ENCODE data around the gene ARIH1.
"Not testable (repeated sequence)": the region's sequence is repeated elsewhere in the genome, so short reads cannot be mapped to it uniquely, and the experiment has no call there.

Gene ARIH1, protein sequence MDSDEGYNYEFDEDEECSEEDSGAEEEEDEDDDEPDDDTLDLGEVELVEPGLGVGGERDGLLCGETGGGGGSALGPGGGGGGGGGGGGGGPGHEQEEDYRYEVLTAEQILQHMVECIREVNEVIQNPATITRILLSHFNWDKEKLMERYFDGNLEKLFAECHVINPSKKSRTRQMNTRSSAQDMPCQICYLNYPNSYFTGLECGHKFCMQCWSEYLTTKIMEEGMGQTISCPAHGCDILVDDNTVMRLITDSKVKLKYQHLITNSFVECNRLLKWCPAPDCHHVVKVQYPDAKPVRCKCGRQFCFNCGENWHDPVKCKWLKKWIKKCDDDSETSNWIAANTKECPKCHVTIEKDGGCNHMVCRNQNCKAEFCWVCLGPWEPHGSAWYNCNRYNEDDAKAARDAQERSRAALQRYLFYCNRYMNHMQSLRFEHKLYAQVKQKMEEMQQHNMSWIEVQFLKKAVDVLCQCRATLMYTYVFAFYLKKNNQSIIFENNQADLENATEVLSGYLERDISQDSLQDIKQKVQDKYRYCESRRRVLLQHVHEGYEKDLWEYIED

DNA sequence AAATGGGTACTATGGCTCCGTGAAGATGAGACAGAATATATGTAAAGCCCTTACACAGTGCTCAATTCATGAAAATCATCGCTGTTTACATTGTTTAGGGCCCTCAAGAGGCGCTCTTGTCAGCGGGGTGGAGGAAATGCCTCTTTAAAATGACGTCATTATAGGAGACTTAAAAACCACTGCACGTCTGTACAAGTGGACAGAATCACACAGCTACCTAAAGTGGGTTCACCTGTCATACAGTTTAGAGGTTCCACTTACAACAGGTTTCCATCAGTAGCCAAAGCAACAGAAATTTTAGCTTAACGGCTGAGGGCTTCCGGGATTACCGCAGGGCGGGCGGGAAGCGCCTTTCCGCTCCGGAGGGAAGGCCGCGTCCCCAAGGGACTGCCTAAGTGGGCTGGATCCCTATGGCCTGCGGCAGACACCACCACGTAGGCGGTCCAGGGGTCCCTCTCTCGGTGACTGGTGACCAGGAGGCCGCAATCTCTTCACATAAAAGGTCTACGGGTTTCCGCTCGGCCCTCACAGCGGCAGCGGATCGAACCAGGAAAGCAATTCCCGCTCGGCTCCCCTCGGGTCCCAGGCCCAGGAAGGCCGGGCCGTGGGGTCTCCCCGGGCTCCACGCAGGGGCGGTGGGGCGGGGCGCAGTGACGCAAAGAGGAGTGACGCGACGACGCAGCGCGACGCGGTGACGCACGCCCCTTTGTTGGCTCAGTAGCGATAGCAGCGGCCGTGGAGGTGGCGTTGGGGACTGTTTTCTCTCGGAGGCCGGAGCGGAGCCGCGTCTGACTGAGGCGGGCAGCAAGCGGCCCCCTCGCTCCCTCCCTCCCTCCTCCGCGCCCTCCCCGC, at the start of gene ARIH1:
Gene ARIH1 (plus strand): TSS at position 717 of the 852 bp plus-strand sequence. CDS start 310 bp downstream, outside the sequence.
- peak; percentile 93 for DNase-seq (ENCODE audit: low read depth in 2 of 2)

DNA sequence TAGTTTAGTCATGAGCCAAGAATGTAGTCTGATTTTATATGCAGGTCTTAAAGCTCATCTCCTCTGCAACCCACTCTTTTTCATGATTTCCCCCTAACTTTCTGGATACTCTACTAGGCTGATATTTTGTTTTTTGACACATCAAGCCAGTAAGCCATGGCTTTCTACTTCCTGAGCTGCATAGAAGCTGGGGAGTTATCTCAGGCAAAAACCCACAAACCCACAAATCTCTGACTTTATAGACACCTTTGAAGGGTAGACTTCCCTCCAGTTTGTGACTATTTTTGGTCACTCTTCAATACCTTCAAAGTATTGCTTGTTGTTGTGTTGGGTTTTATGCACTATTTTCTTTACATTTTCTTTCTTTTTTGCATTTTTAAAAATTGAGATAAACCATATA, 47.4 kb upstream of the ARIH1 start:
- no peak for DNase-seq (ENCODE audit: low read depth in 2 of 2)

DNA sequence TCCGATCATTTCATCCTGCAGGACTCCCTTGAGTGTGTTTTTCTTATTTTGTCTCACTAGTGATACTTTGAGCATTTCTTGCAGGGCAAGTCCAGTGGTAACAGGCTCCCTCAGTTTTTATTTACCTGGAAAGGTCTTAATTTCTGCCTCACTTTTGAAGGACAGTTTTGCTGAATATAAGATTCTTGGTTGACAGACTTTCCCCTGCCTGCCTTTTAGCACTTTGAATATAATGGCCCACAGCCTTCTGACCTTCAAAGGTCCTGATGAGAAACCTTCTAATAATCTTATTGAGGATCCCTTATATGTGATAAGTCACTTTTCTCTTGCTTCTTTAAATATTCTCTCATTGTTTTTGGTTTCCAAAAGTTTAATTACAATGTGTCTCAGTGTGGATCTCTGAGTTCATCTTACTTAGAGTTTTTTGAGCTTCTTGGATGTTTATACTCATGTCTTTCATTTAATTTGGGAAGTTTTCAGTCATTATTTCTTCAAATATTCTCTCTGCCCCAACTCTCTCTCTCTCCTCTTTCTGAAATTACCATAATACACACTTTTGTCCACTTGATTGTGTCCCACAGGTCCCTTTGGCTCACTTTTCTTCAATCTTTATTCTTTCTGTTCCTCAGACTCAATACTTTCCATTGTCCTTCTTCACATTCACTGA, 36.3 kb upstream of the ARIH1 start:
- DNase-seq (ENCODE audit: low read depth in 2 of 2) = no peak

DNA sequence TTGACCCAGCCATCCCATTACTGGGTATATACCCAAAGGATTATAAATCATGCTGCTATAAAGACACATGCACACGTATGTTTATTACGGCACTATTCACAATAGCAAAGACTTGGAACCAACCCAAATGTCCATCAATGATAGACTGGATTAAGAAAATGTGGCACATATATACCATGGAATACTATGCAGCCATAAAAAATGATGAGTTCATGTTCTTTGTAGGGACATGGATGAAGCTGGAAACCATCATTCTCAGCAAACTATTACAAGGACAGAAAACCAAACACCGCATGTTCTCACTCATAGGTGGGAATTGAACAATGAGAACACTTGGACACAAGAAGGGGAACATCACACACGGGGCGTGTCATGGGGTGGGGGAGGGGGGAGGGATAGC, 31.3 kb upstream of the ARIH1 start:
- not testable (repeated sequence) for DNase-seq (ENCODE audit: low read depth in 2 of 2)

DNA sequence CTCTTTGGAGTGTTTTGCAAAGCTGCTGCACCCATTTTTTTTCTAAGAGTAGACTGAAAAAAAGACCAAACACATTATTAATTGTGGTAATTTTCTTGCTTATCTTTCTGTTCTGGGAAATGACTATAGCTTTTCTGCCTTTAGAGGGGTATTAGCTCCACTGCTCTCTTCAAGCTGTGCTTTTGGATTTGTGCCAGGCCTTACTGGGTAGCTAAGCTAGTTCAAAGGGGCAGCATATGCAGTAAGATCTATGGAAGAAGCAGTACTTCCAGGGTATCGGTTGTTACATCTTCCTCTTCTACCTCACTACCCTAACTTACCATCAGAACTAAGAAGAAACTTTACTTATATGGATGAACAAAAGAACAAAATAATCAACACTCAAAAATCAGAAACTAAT, 28.7 kb upstream of the ARIH1 start:
- DNase-seq (ENCODE audit: low read depth in 2 of 2) = no peak

DNA sequence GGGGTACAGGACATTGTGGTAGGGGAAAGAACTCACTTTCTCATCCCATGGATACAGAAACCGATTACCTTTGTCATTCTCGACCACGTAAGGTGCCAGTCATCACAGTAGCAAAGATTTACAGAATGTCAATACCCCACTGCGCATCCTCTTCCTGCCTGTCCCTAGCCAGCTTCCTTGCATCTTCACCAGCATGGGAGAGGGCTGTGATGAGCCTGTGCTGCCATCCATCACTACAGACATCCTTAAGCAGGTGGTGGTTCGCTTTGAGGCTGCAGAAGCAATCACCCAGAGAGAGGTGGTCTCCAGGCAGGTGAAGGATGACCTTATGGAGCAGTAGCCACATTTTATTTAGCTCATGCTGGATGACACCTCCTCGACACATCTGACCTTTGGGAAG, 23.3 kb upstream of the ARIH1 start:
- DNase-seq (ENCODE audit: low read depth in 2 of 2) = no peak

DNA sequence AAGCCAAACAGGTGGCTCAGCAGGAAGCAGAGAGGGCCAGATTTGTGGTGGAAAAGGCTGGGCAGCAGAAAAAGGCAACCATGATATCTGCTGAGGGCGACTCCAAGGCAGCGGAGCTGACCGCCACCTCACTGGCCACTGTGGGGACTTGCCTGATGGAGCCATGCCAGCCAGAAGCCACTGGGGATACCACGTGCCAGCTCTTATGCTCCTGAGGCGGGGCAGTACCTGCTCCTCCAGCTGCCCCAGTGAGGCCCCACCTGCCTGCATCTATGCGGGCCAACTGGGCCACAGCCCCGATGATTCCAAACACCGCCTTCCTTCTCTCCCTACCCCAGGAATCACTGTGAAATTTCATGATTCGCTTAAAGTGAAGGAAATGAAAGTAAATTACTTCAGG, 22.9 kb upstream of the ARIH1 start:
- DNase-seq (ENCODE audit: low read depth in 2 of 2) = no peak

DNA sequence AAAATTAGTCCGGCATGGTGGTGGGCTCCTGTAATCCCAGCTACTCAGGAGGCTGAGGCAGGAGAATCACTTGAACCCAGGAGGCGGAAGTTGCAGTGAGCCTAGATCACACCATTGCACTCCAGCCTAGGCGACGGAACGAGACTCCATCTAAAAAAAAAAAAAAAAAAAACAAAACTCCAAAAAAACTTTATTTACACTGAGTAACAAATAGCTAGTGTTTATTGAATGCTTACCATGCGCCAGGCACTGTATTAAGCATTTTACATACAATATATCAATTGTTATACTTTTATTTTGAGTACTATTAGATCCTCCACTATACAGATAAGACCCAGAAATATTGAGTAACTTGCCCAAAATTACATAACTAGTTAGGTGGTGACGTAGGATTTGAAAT, 17.4 kb upstream of the ARIH1 start:
- DNase-seq (ENCODE audit: low read depth in 2 of 2) = no peak

DNA sequence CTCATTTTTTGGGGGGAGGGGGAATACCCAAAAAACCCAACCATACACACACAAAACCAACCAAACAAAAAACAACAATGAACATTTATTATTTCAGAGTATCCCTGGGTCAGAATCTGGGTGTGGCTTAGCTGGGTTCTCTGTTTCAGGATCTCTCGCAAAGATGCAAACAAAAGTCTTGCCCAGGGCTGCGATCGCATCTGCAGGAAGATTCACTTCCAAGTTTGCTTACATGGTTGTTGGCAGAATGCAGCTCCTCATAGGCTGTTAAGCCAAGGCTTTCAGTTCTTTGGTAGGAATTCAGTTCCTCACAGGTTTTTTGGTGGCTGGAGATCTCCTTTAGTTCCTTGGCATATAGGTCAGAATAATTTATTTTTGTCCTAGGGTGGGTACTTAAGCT, 13.7 kb upstream of the ARIH1 start:
- DNase-seq (ENCODE audit: low read depth in 2 of 2) = no peak

DNA sequence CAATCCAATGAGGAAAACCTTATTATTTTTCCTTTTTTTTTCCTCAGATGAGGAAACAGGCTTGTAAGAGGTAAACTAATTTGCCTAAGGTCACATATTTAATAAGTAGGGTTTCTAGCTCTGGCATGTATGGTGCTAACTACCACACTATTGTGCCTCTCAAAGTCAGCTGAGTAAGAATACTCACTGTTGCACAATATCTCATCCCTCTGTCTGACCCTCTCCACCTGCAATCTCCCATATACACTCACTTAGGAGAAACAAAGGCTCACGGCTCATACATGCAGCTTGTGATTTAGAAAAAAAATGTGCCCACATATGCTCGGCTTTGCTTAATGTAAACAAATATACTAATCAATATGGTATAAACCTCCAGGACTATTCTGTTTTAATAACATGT, 10.4 kb upstream of the ARIH1 start:
- no peak for DNase-seq (ENCODE audit: low read depth in 2 of 2)

DNA sequence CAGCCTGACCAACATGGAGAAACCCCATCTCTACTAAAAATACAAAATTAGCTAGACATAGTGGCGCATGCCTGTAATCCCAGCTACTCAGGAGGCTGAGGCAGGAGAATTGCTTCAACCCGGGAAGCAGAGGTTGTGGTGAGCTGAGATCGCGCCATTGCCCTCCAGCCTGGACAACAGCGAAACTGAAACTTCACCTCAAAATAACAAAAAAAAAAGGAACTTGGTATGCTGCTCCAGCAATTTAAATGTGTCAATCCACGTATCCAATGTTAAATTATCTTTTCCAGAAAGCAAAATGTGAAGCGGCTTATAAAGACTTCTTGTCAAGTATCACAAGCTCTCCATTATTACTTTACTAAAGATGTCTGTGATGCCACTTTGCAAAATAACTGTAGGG, 9.9 kb upstream of the ARIH1 start:
- no peak for DNase-seq (ENCODE audit: low read depth in 2 of 2)

DNA sequence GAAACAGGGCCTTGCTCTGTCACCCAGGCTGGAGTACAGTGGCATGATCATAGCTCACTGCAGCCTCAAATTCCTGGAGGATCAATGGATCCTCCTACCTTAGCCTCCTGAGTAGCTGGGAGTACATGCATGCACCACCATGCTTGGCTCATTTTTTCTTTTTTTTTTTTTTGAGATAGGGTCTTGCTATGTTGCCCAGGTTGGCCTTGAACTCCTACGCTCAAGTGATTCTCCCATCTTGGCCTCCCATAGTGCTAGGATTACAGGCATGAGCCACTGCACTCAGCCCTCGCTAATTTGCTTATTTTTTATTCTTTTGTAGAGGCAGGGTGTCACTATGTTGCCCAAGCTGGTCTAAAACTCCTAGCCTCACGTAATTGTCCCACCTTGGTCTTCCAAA, 6.0 kb upstream of the ARIH1 start:
- DNase-seq (ENCODE audit: low read depth in 2 of 2) = no peak

DNA sequence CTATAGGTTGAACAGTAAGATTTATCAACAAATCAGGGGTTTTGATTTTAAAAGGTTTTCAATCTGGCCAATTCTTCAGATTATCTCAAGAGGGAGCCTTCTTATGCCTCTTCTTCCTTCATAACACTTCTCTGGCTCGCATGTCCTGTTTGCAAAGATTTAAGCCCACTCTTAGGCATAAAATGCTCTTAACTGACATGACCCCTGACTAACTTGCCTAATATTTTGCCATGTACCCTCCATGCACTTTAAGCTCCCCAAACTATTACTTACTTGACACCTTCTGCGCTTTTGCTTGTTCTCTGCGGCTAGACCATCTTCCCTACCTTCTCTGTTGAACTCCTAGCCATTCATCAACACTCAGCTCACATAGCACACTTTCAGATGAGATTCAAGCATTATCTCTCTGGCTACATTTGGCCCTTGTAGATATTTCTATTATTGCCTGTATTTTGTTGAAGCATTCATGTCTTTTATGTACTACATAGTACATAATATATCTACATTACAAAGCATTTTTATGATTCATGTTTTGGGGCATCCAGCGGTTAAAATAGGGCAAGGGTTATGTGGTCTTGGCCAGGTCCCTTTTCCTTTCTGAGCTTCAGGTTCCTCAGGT, 1.0 kb upstream of the ARIH1 start:
- no peak for DNase-seq (ENCODE audit: low read depth in 2 of 2)

DNA sequence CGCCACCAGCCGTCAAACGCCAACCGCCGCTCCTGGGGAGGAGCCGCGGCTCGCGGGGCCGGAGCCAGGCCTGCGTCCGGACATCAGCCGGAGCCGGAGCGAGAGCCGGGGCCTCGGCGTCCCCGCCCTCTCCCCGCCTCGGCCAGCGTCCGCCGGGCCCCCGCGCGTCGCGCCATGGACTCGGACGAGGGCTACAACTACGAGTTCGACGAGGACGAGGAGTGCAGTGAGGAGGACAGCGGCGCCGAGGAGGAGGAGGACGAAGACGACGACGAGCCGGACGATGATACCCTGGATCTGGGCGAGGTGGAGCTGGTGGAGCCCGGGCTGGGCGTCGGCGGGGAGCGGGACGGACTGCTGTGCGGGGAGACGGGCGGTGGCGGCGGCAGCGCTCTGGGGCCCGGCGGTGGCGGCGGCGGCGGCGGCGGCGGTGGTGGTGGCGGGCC, 359 bp downstream of the ARIH1 start:
- peak; percentile 6 to 8 for DNase-seq (ENCODE audit: low read depth in 2 of 2)

DNA sequence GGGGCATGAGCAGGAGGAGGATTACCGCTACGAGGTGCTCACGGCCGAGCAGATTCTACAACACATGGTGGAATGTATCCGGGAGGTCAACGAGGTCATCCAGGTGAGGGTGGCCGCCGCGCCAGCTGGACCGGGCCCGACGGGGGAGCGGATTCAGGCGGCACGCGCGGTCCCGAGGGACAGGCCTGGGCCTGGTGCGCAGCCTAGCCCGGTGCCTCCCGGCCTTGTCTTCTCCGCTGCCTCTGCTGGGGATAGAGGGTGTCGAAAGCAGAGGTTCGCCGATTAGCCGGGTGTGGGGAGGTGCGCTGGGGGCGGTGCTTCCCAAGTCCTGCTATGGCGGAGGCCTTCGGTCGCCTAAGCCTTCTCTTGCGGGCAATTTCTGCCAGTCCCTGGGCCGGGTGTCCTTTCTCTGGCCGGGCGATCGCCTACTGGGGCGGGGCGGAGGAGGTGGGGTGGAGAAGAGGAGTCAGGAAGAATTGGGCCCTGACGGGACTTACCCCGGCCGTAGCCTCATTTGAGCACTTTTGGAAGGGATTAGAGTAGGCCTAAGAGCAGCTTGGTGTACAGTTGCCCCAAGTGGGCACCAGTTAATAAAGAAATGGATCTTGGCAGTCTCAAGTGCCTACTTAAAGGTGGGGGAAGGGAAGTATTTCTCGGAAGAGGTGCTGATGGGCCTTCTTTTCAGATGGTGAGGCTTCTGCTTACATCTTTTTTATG, 940 bp downstream of the ARIH1 start:
- peak; percentile 57 to 64 for DNase-seq (ENCODE audit: low read depth in 2 of 2)

DNA sequence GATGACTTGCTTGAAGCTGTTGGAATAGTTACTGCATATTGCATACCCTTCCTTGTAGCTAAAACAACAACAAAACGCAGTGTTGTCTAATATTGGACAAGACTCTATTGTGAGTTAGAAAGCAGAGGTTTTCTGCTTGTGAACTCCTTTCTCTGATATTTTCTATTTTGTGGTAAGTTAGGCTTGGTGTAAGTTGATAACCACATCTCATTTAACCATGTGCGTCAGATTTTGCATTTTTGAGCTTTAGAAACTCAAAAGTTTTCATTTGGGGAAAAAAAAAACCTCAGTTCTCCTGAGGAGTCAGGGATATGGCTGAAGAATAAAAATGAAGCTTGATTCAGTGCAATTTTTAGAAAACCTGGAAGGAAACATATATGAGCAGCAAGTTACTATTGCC, 1.5 kb downstream of the ARIH1 start:
- no peak for DNase-seq (ENCODE audit: low read depth in 2 of 2)

DNA sequence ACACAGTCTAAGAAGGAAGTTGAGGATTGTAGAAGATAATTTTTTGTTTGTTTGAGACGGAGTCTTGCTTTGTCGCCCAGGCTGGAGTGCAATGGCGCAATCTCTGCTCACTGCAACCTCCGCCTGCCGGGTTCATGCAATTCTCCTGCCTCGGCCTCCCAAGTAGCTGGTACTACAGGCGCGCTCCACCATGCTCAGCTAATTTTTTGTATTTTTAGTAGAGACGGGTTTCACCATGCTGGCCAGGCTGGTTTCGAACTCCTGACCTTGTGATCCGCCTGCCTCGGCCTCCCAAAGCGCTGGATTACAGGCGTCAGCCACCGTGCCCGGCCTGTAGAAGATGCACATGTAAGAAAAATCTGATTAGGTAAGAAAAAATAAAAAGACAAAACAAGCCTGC, 2.2 kb downstream of the ARIH1 start:
- DNase-seq (ENCODE audit: low read depth in 2 of 2) = not testable (repeated sequence)

DNA sequence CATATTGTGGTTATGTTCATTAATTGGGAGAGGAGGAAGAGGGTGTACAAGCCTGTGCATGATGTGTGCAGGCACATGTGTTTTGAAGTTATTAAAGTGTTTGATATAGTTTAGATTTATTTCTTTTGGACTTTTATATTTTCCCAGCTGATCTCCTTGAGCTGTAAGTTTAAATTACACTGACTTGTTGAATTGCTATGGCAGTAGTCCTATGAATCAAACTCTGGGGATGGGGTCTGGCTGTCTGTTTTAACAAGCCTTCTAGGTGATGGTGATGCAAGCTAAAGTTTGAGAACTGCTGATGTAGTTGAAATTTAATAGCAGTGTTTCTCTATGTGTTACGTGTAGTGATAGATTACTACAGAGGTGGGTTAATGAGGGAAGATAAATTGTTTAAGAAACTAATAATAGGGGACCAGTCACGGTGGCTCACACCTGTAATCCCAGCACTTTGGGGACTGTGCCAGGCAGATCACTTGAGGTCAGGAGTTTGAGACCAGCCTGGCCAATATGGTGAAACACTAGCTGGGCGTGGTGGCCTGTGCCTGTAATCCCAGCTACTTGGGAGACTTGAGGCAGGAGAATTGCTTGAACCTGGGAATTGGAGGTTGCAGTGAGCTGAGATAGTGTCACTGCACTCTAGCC, 7.0 kb downstream of the ARIH1 start:
- no peak for DNase-seq (ENCODE audit: low read depth in 2 of 2)

DNA sequence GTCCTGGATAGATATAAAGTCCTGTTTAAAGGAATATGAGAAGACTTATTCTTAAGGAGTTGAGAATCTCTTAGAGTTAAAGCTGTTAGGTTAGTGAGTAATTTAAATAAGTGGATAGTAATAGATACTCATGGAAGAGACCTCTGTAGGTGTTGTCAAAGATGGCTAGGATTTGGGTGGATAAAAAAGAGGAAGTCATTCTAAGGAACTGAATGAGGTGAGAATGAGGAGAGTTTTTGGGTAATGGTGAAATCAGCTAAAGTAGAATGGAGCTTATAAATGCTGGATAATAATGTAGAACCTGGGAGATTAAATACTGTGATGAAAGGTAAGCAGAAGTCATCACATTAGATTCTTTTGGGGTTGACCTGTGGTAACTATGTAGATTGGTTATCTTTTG, 8.1 kb downstream of the ARIH1 start:
- no peak for DNase-seq (ENCODE audit: low read depth in 2 of 2)

DNA sequence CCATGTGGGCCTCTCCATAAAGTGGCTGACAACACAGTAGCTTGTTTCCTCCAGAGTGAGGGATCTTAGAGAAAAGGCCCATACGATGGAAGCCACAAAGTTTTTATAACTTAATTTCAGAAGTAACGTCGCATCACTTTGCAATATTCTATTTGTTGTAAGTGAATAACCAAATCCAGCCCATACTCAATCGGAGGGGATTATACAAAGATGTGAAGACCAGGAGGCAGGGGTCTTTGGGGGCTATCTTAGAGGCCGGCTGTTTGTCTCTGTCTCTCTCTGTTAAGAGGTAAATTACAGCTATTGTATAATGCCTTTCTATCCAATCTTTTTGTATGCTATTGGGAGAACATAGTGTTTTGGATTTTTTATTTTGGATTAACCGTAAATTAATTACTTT, 9.1 kb downstream of the ARIH1 start:
- DNase-seq (ENCODE audit: low read depth in 2 of 2) = no peak

DNA sequence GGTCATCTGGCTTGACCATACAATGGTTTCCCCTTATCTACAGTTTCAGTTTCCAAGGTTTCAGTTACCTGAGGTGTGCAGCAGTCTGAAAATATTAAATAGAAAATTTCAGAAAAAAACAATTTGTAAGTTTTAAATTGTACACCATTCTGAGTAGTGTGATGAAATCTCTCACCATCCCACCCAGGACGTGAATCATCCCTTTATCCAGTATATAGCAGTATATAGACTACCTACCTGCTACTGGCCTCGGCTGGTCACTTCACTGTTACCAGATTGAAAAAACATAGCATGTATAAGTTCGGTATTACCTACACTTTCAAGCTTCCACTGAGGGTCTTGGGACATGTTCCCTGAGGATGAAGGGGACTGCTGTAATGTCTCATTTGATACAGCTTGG, 12.0 kb downstream of the ARIH1 start:
- no peak for DNase-seq (ENCODE audit: low read depth in 2 of 2)

All from stimulated activated CD8-positive, alpha-beta memory T cell treated with anti-CD3 and anti-CD28 coated beads, Interleukin-2, amount 100 ng/mL, for 1 hour (primary cell).